LNCaP clone FGC (cell line): ENCODE measurements around the gene NELL1.

ENCODE experiments used
- DNase-seq: peaks from one replicate; pipeline ENCODE4 v3.0.0-alpha.2; 2011; ENCODE audit warnings: low read depth
- H3K4me3 ChIP-seq: 2 replicates; pipeline ENCODE4 v1.5.1; 2011; ENCODE audit warnings: mild to moderate bottlenecking, low read depth, low read length, control low read depth
- CTCF ChIP-seq: IDR thresholded peaks from 2 replicates; pipeline ENCODE4 v1.5.1; 2012; ENCODE audit warnings: mild to moderate bottlenecking; ENCODE audit not compliant: control insufficient read depth, insufficient read depth; ENCODE audit errors: extremely low read depth

Gene NELL1

GRCh38 chr11:21195995-21196394 lies 526.6 kb downstream of the NELL1 start:
- TF ChIP-seq CTCF, result no peak
- no peak for DNase-seq
- no peak overlapping the region for H3K4me3 ChIP-seq

GRCh38 chr11:21198498-21198897 lies 529.1 kb downstream of the NELL1 start:
- no peak overlapping the region for H3K4me3 ChIP-seq
- no peak for TF ChIP-seq CTCF
- no peak for DNase-seq

GRCh38 chr11:21205205-21205604 lies 535.8 kb downstream of the NELL1 start:
- no peak for DNase-seq
- no peak for TF ChIP-seq CTCF
- no peak overlapping the region for H3K4me3 ChIP-seq

GRCh38 chr11:21225860-21226259 lies 556.5 kb downstream of the NELL1 start:
- TF ChIP-seq CTCF, result no peak

GRCh38 chr11:21229224-21229623 lies 559.8 kb downstream of the NELL1 start:
- no peak for TF ChIP-seq CTCF
- DNase-seq, result no peak

More at GRCh38 chr11:21225860-21226259, 556.5 kb downstream of the NELL1 start:
- DNase-seq, result no peak
- H3K4me3 ChIP-seq, result no peak overlapping the region

GRCh38 chr11:21250196-21250595 lies 580.8 kb downstream of the NELL1 start:
- H3K4me3 ChIP-seq, result no peak overlapping the region
- no peak for TF ChIP-seq CTCF
- no peak for DNase-seq

More at GRCh38 chr11:21229224-21229623, 559.8 kb downstream of the NELL1 start:
- no peak overlapping the region for H3K4me3 ChIP-seq

GRCh38 chr11:21254055-21254454 lies 584.7 kb downstream of the NELL1 start:
- no peak for TF ChIP-seq CTCF
- no peak overlapping the region for H3K4me3 ChIP-seq
- DNase-seq, result no peak
